H9 (cell line): Measurements from ENCODE around the gene APLN. TPM values are rescaled to one million over a fixed set of nuclear protein-coding genes. Genes with fewer than 3 reads are reported as not detected.
A peak's percentile ranks its signal among the peaks of the same experiment; 100 is the strongest.

Experiments
- DNase-seq: peaks from one replicate; pipeline ENCODE4 v3.0.0-alpha.2; 2017
- H2AFZ ChIP-seq: one replicate; pipeline ENCODE4 v1.6.1; 2013; ENCODE audit warnings: mild to moderate bottlenecking, low read length, control low read depth, moderate library complexity
- H2AK5ac ChIP-seq: 2 replicates; pipeline ENCODE4 v1.6.1; 2013; ENCODE audit warnings: low read length, control low read depth, mixed read lengths; ENCODE audit not compliant: insufficient read length
- H2BK120ac ChIP-seq: one replicate; pipeline ENCODE4 v1.6.1; 2013; ENCODE audit warnings: low read depth, mild to moderate bottlenecking, low read length, control low read depth, inconsistent platforms; ENCODE audit not compliant: poor library complexity, severe bottlenecking
- H2BK12ac ChIP-seq: 2 replicates; pipeline ENCODE4 v1.6.1; 2013; ENCODE audit warnings: low read length, control low read depth, mixed read lengths, low read depth; ENCODE audit not compliant: insufficient read length
- H2BK15ac ChIP-seq: 2 replicates; pipeline ENCODE4 v1.6.1; 2013; ENCODE audit warnings: low read depth, low read length, control low read depth
- H2BK20ac ChIP-seq: one replicate; pipeline ENCODE4 v1.6.1; 2013; ENCODE audit warnings: low read depth, mild to moderate bottlenecking, low read length, control low read depth, inconsistent platforms; ENCODE audit not compliant: poor library complexity, severe bottlenecking
- H2BK5ac ChIP-seq: 2 replicates; pipeline ENCODE4 v1.6.1; 2013; ENCODE audit warnings: low read length, control low read depth, mixed read lengths; ENCODE audit not compliant: insufficient read length
- H3K14ac ChIP-seq: 2 replicates; pipeline ENCODE4 v1.6.1; 2013; ENCODE audit warnings: low read length, control low read depth; ENCODE audit not compliant: insufficient read depth
- H3K18ac ChIP-seq: 2 replicates; pipeline ENCODE4 v1.6.1; 2013; ENCODE audit warnings: low read depth, mild to moderate bottlenecking, mixed read lengths, low read length, control low read depth; ENCODE audit not compliant: insufficient read length
- H3K23ac ChIP-seq: 2 replicates; pipeline ENCODE4 v1.6.1; 2013; ENCODE audit warnings: low read length, control low read depth, mixed read lengths, low read depth; ENCODE audit not compliant: insufficient read length
- H3K23me2 ChIP-seq: 2 replicates; pipeline ENCODE4 v1.6.1; 2013; ENCODE audit warnings: low read depth, mild to moderate bottlenecking, mixed read lengths, low read length, control low read depth; ENCODE audit not compliant: insufficient read length, poor library complexity, severe bottlenecking
- H3K27ac ChIP-seq: 2 replicates; pipeline ENCODE4 v1.5.1; 2013; ENCODE audit warnings: low read length, control low read depth, mixed read lengths, low read depth; ENCODE audit not compliant: insufficient read length
- H3K27me3 ChIP-seq: 2 replicates; pipeline ENCODE4 v1.6.1; 2013; ENCODE audit warnings: low read length, control low read depth, inconsistent platforms; ENCODE audit not compliant: insufficient read depth
- H3K4ac ChIP-seq: 2 replicates; pipeline ENCODE4 v1.6.1; 2013; ENCODE audit warnings: low read depth, mild to moderate bottlenecking, control low read depth, inconsistent platforms, low read length, moderate library complexity
- H3K4me1 ChIP-seq: 2 replicates; pipeline ENCODE4 v1.6.1; 2013; ENCODE audit warnings: low read length, control low read depth, inconsistent platforms; ENCODE audit not compliant: insufficient read depth
- H3K4me2 ChIP-seq: 2 replicates; pipeline ENCODE4 v1.6.1; 2013; ENCODE audit warnings: low read length, control low read depth, mixed read lengths; ENCODE audit not compliant: insufficient read length, insufficient read depth
- H3K56ac ChIP-seq: 2 replicates; pipeline ENCODE4 v1.6.1; 2013; ENCODE audit warnings: low read depth, mild to moderate bottlenecking, mixed read lengths, low read length, control low read depth; ENCODE audit not compliant: insufficient read length
- H3K79me1 ChIP-seq: 2 replicates; pipeline ENCODE4 v1.6.1; 2013; ENCODE audit warnings: low read depth, mild to moderate bottlenecking, moderate library complexity, low read length, control low read depth, inconsistent platforms; ENCODE audit not compliant: insufficient read depth, poor library complexity, severe bottlenecking
- H3K79me2 ChIP-seq: 2 replicates; pipeline ENCODE4 v1.6.1; 2013; ENCODE audit warnings: low read length, control low read depth, inconsistent platforms; ENCODE audit not compliant: insufficient read depth
- H3K9ac ChIP-seq: 2 replicates; pipeline ENCODE4 v1.6.1; 2013; ENCODE audit warnings: low read length, control low read depth, mixed read lengths; ENCODE audit not compliant: insufficient read length; ENCODE audit errors: extremely low read depth
- H3K9me3 ChIP-seq: one replicate; pipeline ENCODE4 v1.6.1; 2013; ENCODE audit warnings: low read depth, low read length, inconsistent platforms; ENCODE audit not compliant: control insufficient read depth
- H3T11ph ChIP-seq: one replicate; pipeline ENCODE4 v1.6.1; 2013; ENCODE audit warnings: mild to moderate bottlenecking, low read length, control low read depth, inconsistent platforms
- H4K20me1 ChIP-seq: one replicate; pipeline ENCODE4 v1.6.1; 2013; ENCODE audit not compliant: control insufficient read depth, insufficient read length, insufficient read depth
- H4K5ac ChIP-seq: 2 replicates; pipeline ENCODE4 v1.6.1; 2013; ENCODE audit warnings: low read depth, mild to moderate bottlenecking, mixed read lengths, low read length, control low read depth; ENCODE audit not compliant: insufficient read length
- H4K8ac ChIP-seq: replicated peaks from 2 replicates; pipeline ENCODE4 v1.6.1; 2013; ENCODE audit warnings: low read length, control low read depth, mixed read lengths, low read depth; ENCODE audit not compliant: insufficient read length
- H4K91ac ChIP-seq: 2 replicates; pipeline ENCODE4 v1.6.1; 2013; ENCODE audit warnings: low read depth, mild to moderate bottlenecking, moderate library complexity, mixed read lengths, low read length, control low read depth; ENCODE audit not compliant: insufficient read length
- H3K27ac Mint-ChIP-seq, 3 experiments: 2 replicates in 2 of 3; 3 replicates in 1 of 3; pipeline ENCODE4 v1.8.0; 2020 to 2021; ENCODE audit warnings: mixed read lengths in 3 of 3, mild to moderate bottlenecking in 1 of 3, moderate library complexity in 1 of 3
- H3K27me3 Mint-ChIP-seq: 2 replicates; pipeline ENCODE4 v1.8.0; 2021; ENCODE audit warnings: low read depth, mild to moderate bottlenecking, moderate library complexity, mixed read lengths
- H3K36me3 Mint-ChIP-seq, 3 experiments: 2 replicates in 2 of 3; 3 replicates in 1 of 3; pipeline ENCODE4 v1.8.0; 2020 to 2021; ENCODE audit warnings: low read depth in 3 of 3, mixed read lengths in 3 of 3; ENCODE audit not compliant: insufficient read depth in 1 of 3
- H3K4me1 Mint-ChIP-seq, 2 experiments: 2 replicates each; pipeline ENCODE4 v1.8.0; 2020; ENCODE audit warnings: mixed read lengths in 2 of 2
- H3K4me3 Mint-ChIP-seq, 2 experiments: 2 replicates in 1 of 2; 3 replicates in 1 of 2; pipeline ENCODE4 v1.8.0; 2020 to 2021; ENCODE audit warnings: mild to moderate bottlenecking in 2 of 2, mixed read lengths in 2 of 2, moderate library complexity in 1 of 2
- H3K9me3 Mint-ChIP-seq, 2 experiments: 2 replicates in 1 of 2; 3 replicates in 1 of 2; pipeline ENCODE4 v1.8.0; 2020; ENCODE audit warnings: mild to moderate bottlenecking in 2 of 2, mixed read lengths in 2 of 2, moderate library complexity in 1 of 2
- CTCF ChIP-seq: fragments of 200-600 bp; sonication (generic); conservative IDR thresholded peaks from 3 replicates; pipeline ENCODE4 v1.8.0; 2021; ENCODE audit warnings: antibody characterized with exemption, mild to moderate bottlenecking
- WGBS: extraction: QIAGEN DNeasy Blood & Tissue Kit; methylation state at CpG from one replicate; pipeline ENCODE4 v1.1.7; 2013; ENCODE audit warnings: missing lambda C conversion rate, low lambda C conversion rate, mixed read lengths; ENCODE audit not compliant: insufficient read length; ENCODE audit errors: extremely low coverage; 5-methylcytosine and 5-hydroxymethylcytosine counted together
- total RNA-seq: library from RNA; stranded (reverse); gene quantifications from 2 replicates; pipeline ENCODE4 v1.2.1, GENCODE V29; 2021

APLN gene
- total RNA-seq, 1 experiment from 2014 or later, result 0.24 TPM

DNA sequence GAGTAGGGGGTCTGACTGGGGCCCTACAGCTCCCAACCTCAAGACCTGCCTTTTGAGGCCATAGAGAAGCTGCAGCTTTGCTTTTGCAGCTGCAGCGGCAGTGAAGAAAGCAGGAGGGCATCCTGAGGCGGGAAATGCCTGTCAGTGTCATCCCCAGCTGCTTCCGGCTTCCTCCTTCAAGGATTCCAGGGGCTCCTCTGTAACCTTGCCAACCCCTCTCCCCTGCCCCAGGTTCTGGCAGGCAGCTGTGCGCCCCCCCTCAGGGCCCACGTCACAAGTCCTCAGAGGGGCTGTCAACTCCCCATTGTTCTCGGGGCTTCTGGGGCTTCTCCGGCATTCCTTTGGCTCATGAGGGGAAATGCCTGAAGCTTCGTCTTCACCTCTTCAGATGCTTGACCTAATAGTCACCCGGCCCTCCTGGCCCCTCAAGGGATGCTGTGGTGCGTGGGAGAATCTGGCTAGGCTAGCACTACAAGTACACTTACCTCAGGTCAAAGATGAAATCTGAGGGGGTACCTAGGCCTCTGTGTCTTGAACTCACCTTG is 31.9 kb downstream of the APLN start:
- no peak overlapping the region for H2BK20ac ChIP-seq
- no peak overlapping the region for H2AFZ ChIP-seq
- no peak overlapping the region for H2BK15ac ChIP-seq
- no CpG with 5 or more reads among the region's 10 CpGs for WGBS
- no peak overlapping the region for H3K4me2 ChIP-seq
- no peak overlapping the region for H2BK120ac ChIP-seq
- H3K79me2 ChIP-seq, result no peaks in the 10 kb centered on the region
- H2BK12ac ChIP-seq, result no peak overlapping the region
- no peak overlapping the region for H4K91ac ChIP-seq
- no peak overlapping the region for H4K5ac ChIP-seq
- DNase-seq, result peak; percentile 72
- H3K4me1 ChIP-seq, result no peaks in the 10 kb centered on the region
- no peaks in the 10 kb centered on the region for H4K20me1 ChIP-seq
- H3K18ac ChIP-seq, result no peak overlapping the region
- H3K27me3 Mint-ChIP-seq, result peaks cover 5% of the 10 kb centered on the region
- H3K4me3 Mint-ChIP-seq, result no peak overlapping the region
- H3K14ac ChIP-seq, result no peak overlapping the region
- H3K27me3 ChIP-seq, result no peaks in the 10 kb centered on the region
- no peak overlapping the region for H2BK5ac ChIP-seq
- no peaks in the 10 kb centered on the region for H3K4me1 Mint-ChIP-seq
- no peaks in the 10 kb centered on the region for H3K79me1 ChIP-seq
- no peak overlapping the region for H3T11ph ChIP-seq
- no peaks in the 10 kb centered on the region for H3K23me2 ChIP-seq
- no peak overlapping the region for H3K9ac ChIP-seq
- H4K8ac ChIP-seq, result no peak overlapping the region
- peaks cover 7% of the 10 kb centered on the region for H3K9me3 ChIP-seq
- H3K4ac ChIP-seq, result no peak overlapping the region
- no peak for TF ChIP-seq CTCF
- H3K56ac ChIP-seq, result no peak overlapping the region
- peaks cover 0 to 52% of the 10 kb centered on the region in 2 experiments; a peak in 2 of 5 replicates for H3K9me3 Mint-ChIP-seq
- H3K36me3 Mint-ChIP-seq, result no peaks in the 10 kb centered on the region; a peak in 1 of 7 replicates
- no peak overlapping the region for H3K23ac ChIP-seq
- no peak overlapping the region for H3K27ac ChIP-seq
- no peak overlapping the region for H3K27ac Mint-ChIP-seq
- no peak overlapping the region for H2AK5ac ChIP-seq
